SKM-1 treated with dmso at 0.1 percent for 144 hours (cell line): ENCODE results near the gene FAM118B.

Experiments
- DNase-seq: peaks from one replicate; lab custom pipeline; 2025; ENCODE audit not compliant: unreplicated experiment; lab: John Stamatoyannopoulos, UW

FAM118B gene

DNA sequence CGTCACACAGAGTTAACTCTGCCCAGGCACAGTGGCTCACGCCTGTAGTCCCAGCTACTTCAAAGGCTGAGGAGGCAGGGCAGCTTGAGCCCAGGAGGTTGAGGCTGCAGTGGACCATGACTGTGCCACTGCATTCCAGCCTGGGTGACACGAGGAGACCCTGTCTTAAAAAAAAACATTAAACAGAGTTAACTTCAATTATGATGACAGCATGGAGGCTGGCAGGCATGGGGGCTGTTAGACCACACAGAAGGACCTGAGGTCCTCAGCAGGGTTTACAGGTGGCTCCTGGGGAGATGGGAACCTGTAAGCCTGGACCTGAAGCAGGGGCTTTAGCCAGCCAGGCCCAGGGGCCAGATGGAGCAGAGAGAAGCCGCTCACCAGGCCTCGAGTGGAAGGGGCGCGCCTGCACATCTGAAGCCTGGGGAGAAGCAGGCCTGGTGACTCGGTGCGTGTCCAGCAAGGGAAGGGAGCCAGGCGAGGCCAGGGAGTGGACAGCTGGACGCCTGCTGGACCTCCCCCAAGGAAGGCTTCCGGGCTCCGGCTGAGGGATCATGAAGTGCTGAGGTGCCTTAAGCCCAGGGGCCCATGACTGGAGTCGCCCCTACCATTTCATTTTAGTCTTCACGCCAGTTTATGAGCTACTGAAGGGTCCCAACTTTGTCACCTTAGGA is 25.4 kb upstream of the FAM118B start:
- no peak for DNase-seq

DNA sequence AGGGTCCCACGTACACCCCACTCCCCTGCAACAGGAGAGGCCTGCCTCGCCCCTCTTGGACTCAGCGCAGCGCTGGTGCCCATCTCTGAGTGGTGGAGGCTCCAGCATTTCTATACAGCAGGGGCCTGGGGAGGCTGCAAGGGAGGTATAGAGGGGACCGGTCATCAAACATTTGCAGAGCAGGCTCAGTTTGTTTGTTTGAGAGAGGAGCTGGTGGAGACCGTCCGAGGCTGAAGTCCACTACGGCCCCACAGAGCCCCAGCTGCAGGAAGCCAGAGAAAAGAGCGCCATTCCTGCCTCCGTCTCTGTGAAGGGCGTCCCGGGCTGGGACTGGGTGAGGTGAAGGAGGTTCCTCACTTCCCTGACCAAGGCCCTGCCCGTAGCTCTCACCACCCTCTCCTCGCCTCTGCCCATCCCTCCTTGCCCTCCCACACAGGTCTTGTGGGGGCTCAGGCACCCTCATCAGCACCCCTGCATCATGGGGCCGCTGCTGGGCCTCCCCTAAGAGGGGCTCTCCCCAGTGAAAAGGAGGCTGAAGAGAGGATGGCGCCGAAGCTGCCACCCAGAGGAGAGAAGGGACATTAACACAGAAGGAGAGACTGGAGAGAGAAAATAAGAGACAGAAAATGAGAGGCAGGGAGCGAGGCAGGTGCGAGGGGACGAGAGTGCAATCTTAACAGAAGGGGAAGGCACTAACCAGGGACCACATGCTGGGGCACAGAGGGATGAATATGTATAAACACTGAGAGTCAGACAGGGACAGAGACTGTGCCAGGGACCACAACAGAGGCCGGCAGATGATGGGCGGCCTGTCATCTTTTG is 24.7 kb upstream of the FAM118B start:
- DNase-seq = no peak

DNA sequence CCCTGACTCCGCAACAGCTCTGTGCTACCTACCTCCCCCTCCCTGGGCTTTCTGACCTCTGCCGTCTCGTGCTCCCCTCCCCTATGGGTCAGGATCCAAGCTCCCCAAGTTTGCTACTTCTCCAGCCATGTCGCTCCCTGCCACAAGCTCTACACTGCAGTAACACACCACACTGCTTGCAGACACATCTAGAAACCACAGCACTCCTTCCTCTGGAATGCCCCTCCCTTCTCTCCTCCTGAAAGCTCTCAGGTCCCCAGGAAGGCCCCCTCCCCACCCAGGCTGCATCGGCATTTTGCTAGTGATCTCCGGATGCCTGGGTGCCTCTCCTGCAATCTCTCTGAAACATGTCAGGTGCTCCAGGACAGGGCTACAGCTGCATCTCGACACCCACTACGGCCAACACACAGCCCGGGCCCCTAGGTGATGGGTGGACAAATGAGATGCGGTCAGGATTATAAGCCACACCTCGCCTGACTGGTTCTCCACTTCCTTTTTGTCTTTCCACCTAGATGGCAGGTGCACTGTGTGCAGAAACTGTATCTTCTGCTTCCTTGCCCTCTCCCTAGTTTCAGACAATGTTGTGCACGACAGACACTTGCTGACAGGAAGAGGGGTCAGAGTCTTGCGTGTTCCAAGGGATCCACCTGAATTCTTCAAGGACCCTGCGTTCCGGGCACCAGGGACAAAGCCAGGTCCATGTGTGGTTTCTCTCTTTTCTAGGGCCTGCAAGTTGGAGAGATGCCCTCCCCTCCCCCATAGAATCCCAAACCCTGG is 23.1 kb upstream of the FAM118B start:
- no peak for DNase-seq

DNA sequence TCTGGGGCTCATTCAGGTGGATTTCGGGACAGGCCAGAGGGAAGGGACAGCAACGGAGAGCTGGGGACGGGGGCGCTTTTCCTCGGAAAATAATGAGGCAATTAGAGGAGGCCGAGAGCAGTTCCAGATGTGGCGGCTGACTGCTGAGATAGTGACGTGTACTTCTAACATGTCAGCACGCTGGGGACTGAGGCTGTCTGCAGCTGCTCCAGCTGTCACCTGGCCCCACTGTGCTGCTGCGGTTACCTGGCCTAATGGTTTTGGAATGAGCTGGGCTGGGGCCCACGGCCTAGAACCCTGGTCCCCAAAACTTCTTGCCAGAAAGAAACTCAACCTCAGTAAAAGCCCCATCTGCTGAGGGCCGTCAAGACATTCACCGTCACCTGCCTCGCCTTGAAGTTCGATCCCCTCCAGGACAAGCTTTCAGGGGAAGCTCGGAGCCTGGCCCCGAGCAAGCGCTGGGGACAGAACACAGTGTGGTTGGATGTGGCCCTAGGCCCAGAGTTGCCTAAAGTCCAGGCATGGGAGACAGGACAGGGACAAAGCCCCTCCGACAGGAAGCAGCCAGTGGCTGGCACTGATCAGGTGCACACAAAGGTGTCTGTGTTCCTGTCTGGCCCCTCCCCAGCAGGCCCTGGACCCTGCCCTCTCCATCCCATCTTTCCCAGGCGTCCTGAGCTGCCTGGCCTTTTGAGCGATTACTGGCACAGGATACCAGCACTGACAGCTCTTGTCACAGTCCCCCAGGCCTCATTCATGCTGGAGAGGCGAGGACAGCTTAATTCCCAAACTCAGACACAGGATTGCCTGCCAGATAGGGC is 22.3 kb upstream of the FAM118B start:
- no peak for DNase-seq

DNA sequence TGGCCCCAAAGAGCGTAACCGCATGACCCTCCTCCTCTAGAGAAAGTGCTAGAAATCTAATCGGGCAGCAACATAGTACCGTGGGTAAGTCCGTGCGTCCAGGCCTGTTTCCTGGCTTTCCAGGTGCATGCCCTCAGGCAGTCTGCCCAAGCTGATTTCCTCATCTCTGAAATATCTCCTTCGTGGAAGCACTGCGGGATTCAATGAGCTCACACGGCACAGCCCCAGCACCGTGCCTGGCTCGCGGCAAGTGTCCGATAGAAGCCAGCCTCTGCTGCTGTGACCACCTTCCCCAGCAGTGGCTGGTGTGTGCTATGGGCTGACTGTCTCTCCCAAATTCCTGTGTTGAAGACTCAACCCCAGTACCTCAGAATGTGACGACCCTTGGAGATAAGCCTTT is 20.8 kb upstream of the FAM118B start:
- no peak for DNase-seq

DNA sequence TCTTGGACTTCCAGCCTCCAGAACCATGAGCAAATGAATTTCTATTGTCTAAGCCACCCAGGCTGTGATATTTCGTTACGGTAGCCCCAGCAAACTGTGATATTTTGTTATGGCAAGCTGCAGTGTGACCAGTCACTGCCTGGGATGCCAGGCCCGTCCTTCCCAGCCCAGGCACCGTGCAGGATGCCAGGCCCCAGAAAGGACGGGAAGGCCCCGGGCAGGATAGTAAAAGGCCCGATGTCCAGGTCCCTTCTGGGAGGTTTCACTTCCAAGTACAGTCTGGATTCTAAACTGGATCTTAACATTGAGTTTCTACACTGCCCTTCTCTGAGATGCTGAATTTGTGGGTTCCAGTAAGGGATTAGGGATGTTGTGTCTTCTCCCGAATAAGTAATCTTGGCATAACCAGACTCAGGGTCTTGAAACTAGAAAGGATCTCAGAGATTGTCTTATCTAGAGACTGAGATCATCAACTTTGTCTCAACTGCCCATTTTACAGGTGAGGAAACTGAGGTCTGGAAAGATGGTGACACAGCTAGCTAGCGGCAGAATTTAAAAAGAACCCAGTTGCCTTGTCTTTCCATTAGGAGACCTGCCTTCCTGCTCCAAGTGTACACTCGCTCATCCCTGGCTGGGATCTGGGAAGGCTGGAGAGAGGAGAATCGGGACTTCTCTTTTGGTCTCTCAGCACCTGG is 20.1 kb upstream of the FAM118B start:
- DNase-seq = no peak

DNA sequence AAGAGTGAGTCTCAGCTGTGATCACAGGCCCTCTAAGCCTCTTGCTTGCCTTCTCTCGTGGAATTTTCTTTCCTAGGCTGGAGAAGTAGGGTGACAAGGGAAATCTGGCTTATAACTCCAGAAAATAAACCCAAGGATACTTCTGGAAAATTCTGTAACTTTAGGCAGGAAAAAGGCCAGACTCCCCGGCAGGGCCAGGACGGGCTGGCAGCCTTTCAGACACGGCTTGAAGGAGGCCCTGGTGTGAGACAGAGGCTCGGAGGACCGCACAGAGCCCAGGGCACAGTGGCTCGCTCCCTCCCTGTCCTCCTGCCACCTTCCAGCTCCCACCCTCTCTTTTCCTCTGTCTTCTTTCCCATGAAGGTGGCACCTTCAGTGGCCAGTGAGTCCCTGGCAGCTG is 19.2 kb upstream of the FAM118B start:
- no peak for DNase-seq

DNA sequence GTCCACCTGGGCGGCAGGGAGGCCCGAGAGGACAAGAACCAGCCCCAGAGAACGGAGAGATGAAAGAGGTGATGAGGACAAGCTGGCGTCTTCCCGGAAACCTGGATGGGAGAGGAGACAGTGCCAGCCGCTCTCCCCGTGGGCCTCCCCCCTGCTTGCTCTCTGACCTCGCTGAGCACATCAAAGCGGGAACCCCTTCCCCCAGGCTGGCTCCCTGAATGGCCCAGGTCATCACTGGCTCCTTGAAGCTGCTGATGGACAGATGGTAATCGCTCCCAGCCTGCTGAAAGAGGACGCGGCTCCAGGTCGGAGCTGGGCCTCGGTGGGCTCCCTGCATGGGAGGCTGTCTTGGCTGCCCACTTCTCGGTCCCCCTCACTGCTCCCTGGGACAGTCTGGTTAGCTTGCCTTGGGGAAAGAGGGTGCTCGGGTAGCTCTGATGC is 18.5 kb upstream of the FAM118B start:
- no peak for DNase-seq

DNA sequence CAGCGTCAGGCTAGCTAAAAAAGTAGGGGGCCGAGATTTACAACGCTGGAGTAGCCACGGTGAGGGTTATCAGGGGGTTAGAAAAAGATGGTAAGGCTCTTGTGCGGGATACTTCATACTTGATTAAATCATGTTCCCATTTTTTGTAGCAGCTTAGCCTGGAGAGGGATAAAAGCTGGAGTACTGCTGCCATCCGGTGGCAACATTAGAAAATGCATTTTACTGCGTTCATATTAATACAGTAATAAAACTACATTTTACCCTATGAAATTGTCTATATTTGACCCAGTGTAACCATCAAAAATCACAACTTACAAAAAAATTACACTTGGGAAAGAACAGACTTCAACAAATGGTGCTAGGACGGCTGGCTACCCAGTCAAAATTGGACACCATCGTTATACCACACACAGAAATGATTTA is 17.4 kb upstream of the FAM118B start:
- peak; percentile 36 for DNase-seq

DNA sequence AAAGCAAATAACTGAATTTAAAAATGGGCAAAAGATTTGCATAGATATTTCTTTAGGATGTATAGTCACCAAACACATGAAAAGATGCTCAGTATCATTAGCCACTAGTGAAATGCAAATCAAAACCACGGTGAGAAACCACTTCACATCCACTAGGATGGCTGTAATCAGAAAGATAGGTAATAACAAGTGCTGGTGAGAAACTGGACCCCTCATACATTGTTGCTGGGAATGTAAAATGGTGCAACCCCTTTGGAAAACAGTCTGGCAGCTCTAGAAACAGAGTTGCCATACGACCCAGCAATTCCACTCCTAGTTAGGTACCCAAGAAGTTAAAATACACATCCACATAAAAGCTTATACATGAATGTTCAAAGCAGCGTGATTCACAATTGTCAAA is 16.5 kb upstream of the FAM118B start:
- DNase-seq = no peak

DNA sequence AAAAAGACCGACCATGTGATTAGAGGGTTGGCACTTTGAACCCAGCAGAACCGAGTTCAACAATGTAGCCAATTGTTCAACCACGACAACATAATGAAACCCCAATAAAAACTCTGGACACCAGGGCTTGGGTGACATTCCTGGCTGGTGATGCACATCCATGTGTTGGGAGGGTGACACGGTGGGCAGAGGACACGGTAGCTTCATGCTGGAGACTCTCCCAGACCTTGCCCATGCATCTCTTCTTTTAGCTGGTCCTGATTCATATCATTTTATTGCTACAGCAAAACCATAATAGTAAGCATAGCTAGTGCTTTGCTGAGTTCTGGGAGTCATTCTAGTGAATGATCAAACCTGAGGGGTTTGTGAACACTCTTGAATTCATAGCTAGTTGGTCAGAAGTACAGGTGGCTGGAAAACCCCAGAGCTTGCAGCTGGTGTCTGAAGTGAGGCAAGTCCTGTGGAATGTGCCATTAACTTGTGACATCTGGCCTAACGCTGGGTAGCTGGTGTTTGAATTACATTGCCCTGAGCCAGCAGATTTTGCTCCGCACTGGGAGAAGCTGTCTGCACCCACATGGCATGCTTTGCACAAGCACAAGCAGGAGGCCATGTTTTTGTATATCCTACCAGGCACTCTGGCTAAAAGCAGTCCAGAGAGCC is 14.2 kb upstream of the FAM118B start:
- no peak for DNase-seq

DNA sequence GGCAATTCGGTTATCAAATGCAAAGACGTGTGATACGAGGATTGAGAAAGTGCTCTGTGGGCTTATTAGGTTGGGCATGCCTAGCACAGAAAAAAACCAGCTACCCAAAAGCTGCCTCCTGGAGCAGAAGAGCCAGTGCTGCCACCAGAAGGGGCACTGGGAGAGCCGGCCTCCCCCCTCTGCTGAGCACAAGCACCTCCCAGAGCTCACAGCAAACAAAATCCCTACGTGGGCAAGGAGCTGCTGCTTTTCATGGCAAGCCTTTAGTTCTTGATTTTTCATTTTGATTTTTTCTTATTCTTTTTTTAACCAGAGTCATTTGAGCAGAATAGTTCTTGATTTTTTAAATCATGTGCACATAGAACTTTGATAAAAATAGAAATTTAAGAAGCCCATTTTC is 12.9 kb upstream of the FAM118B start:
- no peak for DNase-seq

DNA sequence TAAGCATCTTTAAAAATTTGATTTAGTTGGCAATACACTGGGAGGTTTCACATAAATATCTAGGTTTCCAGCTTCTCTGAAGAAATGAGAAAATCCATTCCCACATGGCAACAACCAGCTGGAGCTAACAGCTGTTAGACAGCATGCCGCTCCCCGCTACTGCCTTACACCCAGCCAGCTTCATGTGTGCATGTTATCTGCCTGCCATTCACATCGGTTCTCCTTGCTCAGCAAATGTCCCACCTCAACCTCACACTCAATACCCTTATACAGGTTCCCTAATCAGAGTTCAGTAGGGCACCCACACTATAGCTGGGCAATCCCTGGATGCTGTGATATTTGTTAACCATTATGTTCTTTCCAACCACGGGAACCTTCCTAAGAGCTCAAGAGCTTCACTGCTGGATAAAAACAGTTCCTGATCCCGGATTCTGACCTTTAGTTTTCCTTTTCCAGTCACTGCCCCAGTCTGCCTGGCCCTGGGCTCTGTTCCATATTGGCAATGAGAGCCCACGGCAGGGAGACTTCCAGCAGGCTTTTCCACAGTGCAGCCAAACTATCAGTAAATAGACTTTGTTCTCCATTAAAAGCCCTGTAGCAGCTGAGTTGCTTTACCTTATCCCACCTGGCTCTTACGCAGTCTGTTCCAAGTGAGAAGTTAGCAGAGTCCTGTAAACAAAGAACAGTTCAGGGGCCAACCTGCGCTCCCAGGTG is 8.8 kb upstream of the FAM118B start:
- no peak for DNase-seq

DNA sequence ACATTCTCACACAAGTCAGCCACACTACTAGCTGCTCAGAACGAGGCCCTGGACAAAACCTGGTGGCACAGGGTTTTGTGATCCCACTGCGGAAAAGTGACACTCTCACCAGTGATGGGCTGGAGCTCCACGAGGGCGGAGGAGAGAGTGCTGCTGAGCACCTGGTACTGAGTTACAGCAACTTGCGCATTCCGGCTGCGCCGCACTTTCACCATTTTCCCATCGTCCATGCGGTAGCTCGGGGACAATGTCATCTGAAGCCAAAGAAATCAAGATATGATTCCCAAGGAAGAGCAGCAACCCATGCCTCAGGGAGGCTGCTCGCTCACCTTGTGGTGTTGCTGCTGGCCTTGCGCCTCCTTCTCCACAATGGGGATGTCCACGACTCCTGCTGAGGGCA is 6.2 kb upstream of the FAM118B start:
- no peak for DNase-seq

DNA sequence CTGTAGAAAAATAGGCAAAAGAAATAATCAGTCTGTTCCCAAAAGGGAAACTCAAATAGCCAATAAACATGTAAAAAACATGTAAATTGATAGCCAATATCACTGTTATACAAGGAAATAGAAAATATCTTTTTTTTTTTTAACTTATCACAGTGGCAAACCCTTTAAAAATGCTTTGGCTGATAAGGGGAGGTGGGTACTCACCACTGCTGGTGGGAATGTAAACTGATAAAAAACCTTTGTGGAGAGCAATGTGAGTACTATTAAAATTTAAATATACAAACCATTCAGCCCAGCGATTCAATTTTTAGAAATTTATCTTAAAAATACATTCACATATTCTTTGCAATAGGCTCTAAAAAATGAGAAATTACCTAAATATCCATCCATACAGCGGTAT is 3.7 kb upstream of the FAM118B start:
- DNase-seq = no peak

DNA sequence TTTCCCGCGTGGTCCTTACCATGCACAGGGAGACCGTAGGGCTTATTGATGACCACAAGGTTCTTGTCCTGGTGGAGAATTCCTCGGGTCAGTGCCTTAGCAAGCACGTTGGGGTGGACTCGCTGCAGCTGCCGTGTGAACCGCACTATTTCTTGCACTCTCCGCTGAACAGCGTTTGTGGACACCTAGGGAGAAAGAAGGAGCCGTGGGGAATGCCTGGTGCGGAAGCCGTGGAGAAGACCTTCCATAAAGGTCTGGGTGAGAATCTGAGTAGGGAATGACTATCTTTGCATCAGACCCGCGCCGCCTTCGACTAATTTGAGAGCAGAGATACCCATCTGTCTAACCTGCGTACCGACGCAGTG is 729 bp upstream of the FAM118B start:
- no peak for DNase-seq

DNA sequence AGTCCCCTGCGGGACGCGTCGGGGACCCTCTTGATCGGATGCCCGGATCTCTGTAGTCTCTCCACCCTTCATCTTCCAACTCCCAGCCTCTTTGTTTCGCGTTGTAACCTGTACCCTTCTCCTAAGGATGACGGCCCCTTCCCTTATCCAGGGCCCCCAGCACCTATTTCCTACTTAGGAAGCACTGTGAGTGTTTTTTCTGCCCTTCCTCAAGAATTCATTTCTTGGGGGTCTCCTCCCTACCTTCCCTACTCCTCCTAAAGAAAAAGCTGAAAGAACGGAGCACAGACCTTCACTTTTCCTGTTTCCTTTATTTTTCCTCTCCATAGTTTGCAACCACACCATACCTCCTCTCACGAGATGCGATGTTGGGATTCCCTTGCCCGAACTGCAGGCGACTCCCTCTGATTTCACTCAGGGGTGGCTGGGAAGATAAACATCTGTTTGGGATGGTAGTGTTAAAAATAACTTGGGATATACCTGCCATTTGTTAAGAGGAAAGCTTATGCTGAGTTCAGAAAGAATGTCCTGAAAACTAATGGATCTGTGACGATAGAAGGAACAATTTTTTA is 593 bp downstream of the FAM118B start:
- DNase-seq = no peak

DNA sequence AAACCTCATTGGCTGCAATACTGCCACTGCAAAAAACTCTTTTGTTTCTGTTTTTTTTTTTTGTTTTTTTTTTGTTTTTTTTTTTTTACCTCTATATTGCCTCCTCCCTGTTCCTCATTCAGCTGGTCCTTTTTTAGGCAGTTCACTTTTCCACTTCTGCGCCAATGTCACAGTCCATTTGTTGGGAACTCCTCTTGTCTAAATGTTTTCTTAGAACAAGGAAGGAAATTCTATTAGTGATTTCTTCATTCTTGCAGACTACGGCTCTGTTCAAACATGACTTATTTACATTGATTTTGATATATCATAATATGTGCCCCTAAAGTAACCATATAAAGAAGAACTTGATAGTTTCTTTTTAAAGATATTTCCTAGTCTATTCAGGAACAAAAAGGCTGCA is 2.9 kb downstream of the FAM118B start:
- peak; percentile 30 for DNase-seq

DNA sequence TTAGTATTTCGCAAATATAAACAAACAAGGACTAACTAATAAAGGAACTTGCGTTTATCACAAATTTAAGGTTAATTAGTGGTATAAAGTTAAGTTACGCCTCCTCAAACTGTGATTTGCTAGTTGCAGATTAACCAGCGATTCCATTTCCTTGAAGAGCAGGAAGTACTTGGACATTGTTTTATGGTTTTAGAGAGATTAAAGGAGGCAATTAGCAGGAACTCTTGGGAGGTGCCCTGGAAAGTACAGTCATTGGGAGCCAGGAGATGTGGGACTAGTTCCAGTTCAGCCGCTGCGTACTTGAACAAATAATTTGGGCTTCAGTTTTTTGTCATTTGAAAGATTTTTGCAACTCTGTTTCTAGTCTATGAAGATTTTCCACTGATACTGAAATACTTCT is 3.3 kb downstream of the FAM118B start:
- no peak for DNase-seq
